ENCODE measurements around the gene MNX1.
A peak's percentile ranks its signal among the peaks of the same experiment; 100 is the strongest.

The MNX1 gene

GRCh38 chr7:157001920-157002818, 8.3 kb downstream of the MNX1 start:
- no peak for DNase-seq

GRCh38 chr7:157000741-157001653, 9.5 kb downstream of the MNX1 start:
- no peak for DNase-seq

GRCh38 chr7:156999958-157000726, 10.3 kb downstream of the MNX1 start:
- no peak for DNase-seq

- no peak for DNase-seq
Measured at GRCh38 chr7:156998988-156999957, 11.2 kb downstream of the MNX1 start.

- no peak for DNase-seq
Measured at GRCh38 chr7:156994417-156994816, 16.0 kb downstream of the MNX1 start.

GRCh38 chr7:156993925-156994235, 16.6 kb downstream of the MNX1 start:
- no peak for DNase-seq

GRCh38 chr7:156993021-156993924, 17.2 kb downstream of the MNX1 start:
- DNase-seq: peak; percentile 49

- no peak for DNase-seq
Measured at GRCh38 chr7:156989766-156990535, 20.5 kb downstream of the MNX1 start.

GRCh38 chr7:156988343-156989185, 21.9 kb downstream of the MNX1 start:
- no peak for DNase-seq

- no peak for DNase-seq
Measured at GRCh38 chr7:156986378-156986777, 24.1 kb downstream of the MNX1 start.

- DNase-seq: no peak
Measured at GRCh38 chr7:156985101-156985992, 25.1 kb downstream of the MNX1 start.

- no peak for DNase-seq
Measured at GRCh38 chr7:156984174-156984891, 26.1 kb downstream of the MNX1 start.

GRCh38 chr7:156979711-156980110, 30.8 kb downstream of the MNX1 start:
- DNase-seq: no peak

GRCh38 chr7:156979007-156979606, 31.4 kb downstream of the MNX1 start:
- no peak for DNase-seq

GRCh38 chr7:156975620-156976019, 34.8 kb downstream of the MNX1 start:
- DNase-seq: no peak

- no peak for DNase-seq
Measured at GRCh38 chr7:156969972-156970420, 40.5 kb downstream of the MNX1 start.

- no peak for DNase-seq
Measured at GRCh38 chr7:156968183-156968582, 42.3 kb downstream of the MNX1 start.
